K562 (cell line): Measurements from ENCODE around the gene MBOAT7. TPM values are rescaled to one million over a fixed set of nuclear protein-coding genes. Genes with fewer than 3 reads are reported as not detected.

Source experiments
- ATAC-seq: fragments of 200-7000 bp; cut with Tn5 transposase; 3 replicates; pipeline ENCODE4 v1.9.1; 2020; ENCODE audit warnings: moderate library complexity
- BruUV-seq: library from RNA; stranded (reverse); fragments of 400-500 nt; replicated peaks from 2 replicates; lab custom pipeline; 2021; lab: Mats Ljungman, UMichigan
- CTCF ChIA-PET: fragments of 300-600 bp; formaldehyde crosslinking; extraction: SDS; loops from one replicate; lab custom pipeline; 2021; ENCODE audit warnings: low intra/inter-chr PET ratio; lab: Yijun Ruan, JAX
- POLR2A ChIA-PET: fragments of 300-600, 350-650 bp; sonication (Branson Sonifier 250); formaldehyde crosslinking; extraction: SDS; loops from one replicate; lab custom pipeline; 2021; ENCODE audit warnings: antibody characterized with exemption, inconsistent platforms; lab: Yijun Ruan, JAX
- DNase-seq, 4 experiments: peaks; one replicate each; pipeline versions ENCODE4 v3.0.0 to v3.0.0-alpha.2; 2011 to 2018; ENCODE audit warnings: low spot score in 3 of 4, mixed read lengths in 3 of 4; ENCODE audit errors: extremely low read depth in 1 of 4
- FAIRE-seq: peaks from 2 replicates; lab custom pipeline; 2011; peaks lifted over from hg19 to GRCh38; lab: Jason Lieb, UNC
- H2AFZ ChIP-seq: 2 replicates; pipeline ENCODE4 v1.6.0; 2011; ENCODE audit warnings: low read depth, low read length, control low read depth, inconsistent platforms
- H3K27ac ChIP-seq: fragments of 200-600 bp; 3 replicates; pipeline ENCODE4 v1.8.0; 2011; ENCODE audit warnings: low read depth, mild to moderate bottlenecking, control low read depth, inconsistent platforms, low read length, moderate library complexity, mixed read lengths; ENCODE audit errors: extremely low read depth
- H3K27me3 ChIP-seq, 2 experiments: fragments of 300-600 bp in 1 of 2; 2 replicates in 1 of 2; 3 replicates in 1 of 2; pipeline versions ENCODE4 v1.6.0 to v1.8.0; 2011; ENCODE audit warnings: inconsistent platforms in 2 of 2, low read length in 2 of 2, mild to moderate bottlenecking in 1 of 2, mixed read lengths in 1 of 2, moderate library complexity in 1 of 2; ENCODE audit not compliant: control insufficient read depth in 2 of 2, insufficient read depth in 2 of 2
- H3K36me3 ChIP-seq: fragments of 300-600 bp; 3 replicates; pipeline ENCODE4 v1.8.0; 2011; ENCODE audit warnings: mild to moderate bottlenecking, low read length, inconsistent platforms; ENCODE audit not compliant: control insufficient read depth, insufficient read depth
- H3K4me1 ChIP-seq, 2 experiments: fragments of 200-600 bp in 1 of 2; replicated peaks in 1 of 2; 2 replicates in 1 of 2; 3 replicates in 1 of 2; pipeline versions ENCODE4 v1.5.1 to v1.8.0; 2011; ENCODE audit warnings: inconsistent platforms in 2 of 2, low read length in 2 of 2, mild to moderate bottlenecking in 1 of 2, mixed read lengths in 1 of 2, moderate library complexity in 1 of 2; ENCODE audit not compliant: control insufficient read depth in 2 of 2, insufficient read depth in 2 of 2
- H3K4me2 ChIP-seq: 2 replicates; pipeline ENCODE4 v1.6.1; 2011; ENCODE audit warnings: low read length, control low read depth, inconsistent platforms, mixed read lengths; ENCODE audit not compliant: insufficient read depth
- H3K4me3 ChIP-seq: fragments of 200-600 bp; sonication (generic), shearing (Covaris generic); 2 replicates; pipeline ENCODE4 v1.5.1; 2016; ENCODE audit warnings: control low read depth, inconsistent platforms
- H3K79me2 ChIP-seq: fragments of 200-600 bp; 3 replicates; pipeline ENCODE4 v1.8.0; 2011; ENCODE audit warnings: low read length, inconsistent platforms; ENCODE audit not compliant: control insufficient read depth, insufficient read depth
- H3K9ac ChIP-seq, 2 experiments: 2 replicates each; pipeline versions ENCODE4 v1.6.0 to v1.6.1; 2011; ENCODE audit warnings: low read depth in 2 of 2, low read length in 2 of 2, control low read depth in 1 of 2, inconsistent platforms in 1 of 2, mild to moderate bottlenecking in 1 of 2, mixed read lengths in 1 of 2; ENCODE audit not compliant: insufficient read depth in 1 of 2
- H3K9me1 ChIP-seq: one replicate; pipeline ENCODE4 v1.6.0; 2011; ENCODE audit warnings: inconsistent platforms, mild to moderate bottlenecking, low read length, moderate library complexity; ENCODE audit not compliant: control insufficient read depth, insufficient read depth
- H3K9me3 ChIP-seq: replicated peaks from 2 replicates; pipeline ENCODE4 v1.5.1; 2011; ENCODE audit warnings: low read depth, low read length, inconsistent platforms; ENCODE audit not compliant: control insufficient read depth, insufficient read depth
- H4K20me1 ChIP-seq: replicated peaks from 2 replicates; pipeline ENCODE4 v1.6.1; 2011; ENCODE audit warnings: low read length, inconsistent platforms, mixed read lengths; ENCODE audit not compliant: control insufficient read depth, insufficient read depth
- BRD9 ChIP-seq: fragments of 450-650 bp; IDR thresholded peaks from 2 replicates; pipeline ENCODE4 v1.6.1; 2018; ENCODE audit warnings: low read depth; ENCODE audit not compliant: partially characterized antibody
- HNRNPUL1 ChIP-seq: fragments of 200-400 bp; formaldehyde crosslinking; IDR thresholded peaks from 2 replicates; pipeline ENCODE4 v1.6.1; 2017; ENCODE audit warnings: low read length
- IRF2 ChIP-seq: sonication (generic); formaldehyde crosslinking; IDR thresholded peaks from 2 replicates; pipeline ENCODE4 v1.8.1; 2022; ENCODE audit warnings: mild to moderate bottlenecking, missing genetic modification reagents
- NFIC ChIP-seq: fragments of 450-650 bp; IDR thresholded peaks from 2 replicates; pipeline ENCODE4 v1.6.1; 2017; ENCODE audit warnings: mild to moderate bottlenecking, inconsistent platforms
- RCOR1 ChIP-seq, 2 experiments: IDR thresholded peaks; 2 replicates each; pipeline ENCODE4 v1.6.1; 2012; ENCODE audit warnings: low read depth in 2 of 2, low read length in 2 of 2, borderline replicate concordance in 1 of 2, improper control_type of control experiment in 1 of 2
- ZHX1 ChIP-seq: fragments of 150-350 bp; conservative IDR thresholded peaks from 2 replicates; pipeline ENCODE4 v1.6.1; 2014; ENCODE audit warnings: low read length
- ZNF146 ChIP-seq: IDR thresholded peaks from one replicate; pipeline ENCODE4 v1.6.1; 2018; ENCODE audit warnings: missing compliant biosample characterization; ENCODE audit not compliant: unreplicated experiment
- ZNF224 ChIP-seq: sonication (generic); formaldehyde crosslinking; IDR thresholded peaks from 2 replicates; pipeline ENCODE4 v1.8.0; 2022; ENCODE audit warnings: mild to moderate bottlenecking, missing genetic modification reagents
- ZNF717 ChIP-seq: fragments of 250-450 bp; sonication (Bioruptor Pico); IDR thresholded peaks from 2 replicates; pipeline ENCODE4 v1.5.0; 2021
- ZNF830 ChIP-seq: fragments of 250-450 bp; sonication (Bioruptor Pico); IDR thresholded peaks from 2 replicates; pipeline ENCODE4 v1.5.0; 2021; ENCODE audit warnings: mild to moderate bottlenecking
- WGBS: fragments of 100-300 bp; shearing (Covaris generic); methylation state at CpG from one replicate; pipeline ENCODE4 v1.1.6; 2016; ENCODE audit warnings: low coverage, mixed read lengths; ENCODE audit not compliant: insufficient coverage; ENCODE audit errors: missing lambda C conversion rate; 5-methylcytosine and 5-hydroxymethylcytosine counted together
- in situ Hi-C: fragments of 300-500 bp; cut with MboI; formaldehyde crosslinking; loops from 4 replicates; pipeline ENCODE4 v1.15.0; 2018; ENCODE audit warnings: inconsistent platforms, mixed read lengths
- intact Hi-C: fragments of 100-400 bp; cut with micrococcal nuclease; formaldehyde crosslinking; loops from 2 replicates; pipeline ENCODE4 v1.14.2; 2022
- polyA plus RNA-seq, 8 experiments: library from polyadenylated mRNA; depleted of rRNA in 4 of 8; stranded (reverse) in 5 of 8; unstranded in 3 of 8; fragments of >200 nt; fragmentation: Nextera tagmentation in 2 of 8; fragmentation: Illumina TruSeq in 1 of 8; extraction: Ambion mirVana in 2 of 8; extraction: Trizol in 1 of 8; gene quantifications; 2 replicates each; pipeline versions ENCODE4 v1.2.1 to v1.2.3, GENCODE V29; 2011 to 2014; ENCODE audit warnings: inconsistent platforms in 1 of 8, missing spikeins in 1 of 8
- total RNA-seq, 7 experiments: library from RNA; depleted of rRNA in 6 of 7; stranded (reverse); fragments of >200 nt in 6 of 7; fragmentation: Illumina TruSeq in 2 of 7; extraction: Trizol in 2 of 7; gene quantifications; 2 replicates each; pipeline versions ENCODE4 v1.2.1 to v1.2.3, GENCODE V29; 2011 to 2021; ENCODE audit warnings: low replicate concordance in 1 of 7
- TF ChIP-seq, protein P1 (sequence below): fragments of 250-450 bp; sonication (Bioruptor Pico); IDR thresholded peaks from 2 replicates; pipeline ENCODE4 v1.5.0; 2020; ENCODE audit warnings: mild to moderate bottlenecking, borderline replicate concordance
- TF ChIP-seq, protein P2 (sequence below): IDR thresholded peaks from 3 replicates; pipeline ENCODE4 v1.6.1; 2011; ENCODE audit warnings: borderline replicate concordance, mild to moderate bottlenecking, moderate library complexity; ENCODE audit not compliant: insufficient read length; ENCODE audit errors: extremely low read depth
- TF ChIP-seq, protein P3 (sequence below): IDR thresholded peaks from 2 replicates; pipeline ENCODE4 v1.6.1; 2014; ENCODE audit warnings: antibody characterized with exemption

Gene MBOAT7
- total and polyA plus RNA-seq, 9 of the 15 experiments (the other 6 are each of a cell fraction or from before 2014, with no cell fraction given) = 1.4 to 153 (median 56.1) TPM

- H3K4me2 ChIP-seq = no peak overlapping the region
- BruUV-seq = no TSS peak
- peaks cover 4% of the 10 kb centered on the region for H3K9me1 ChIP-seq
- intact Hi-C loops = no loop called here
- H3K4me3 ChIP-seq = no peak overlapping the region
- H3K27ac ChIP-seq = no peak overlapping the region
- ChIA-PET POLR2A (no interaction called here), CTCF (no interaction called here)
- no peak overlapping the region for H2AFZ ChIP-seq
- in situ Hi-C loops = no loop called here
- no peaks in the 10 kb centered on the region for H3K9me3 ChIP-seq
- ATAC-seq (no peak), FAIRE-seq (no peak), DNase-seq (no peak)
- H3K36me3 ChIP-seq = peaks cover 26% of the 10 kb centered on the region; the same call in 2 of the 3 replicates
- H3K79me2 ChIP-seq = peaks cover 15% of the 10 kb centered on the region
- 44% methylated on average over 2 of the region's 2 CpGs for WGBS
- H3K4me1 ChIP-seq = peaks cover 10 to 18% of the 10 kb centered on the region in 2 experiments; a peak in 4 of 5 replicates
- H4K20me1 ChIP-seq = no peaks in the 10 kb centered on the region; the same call in 1 of the 2 replicates
- H3K9ac ChIP-seq = no peak overlapping the region
- H3K27me3 ChIP-seq = no peaks in the 10 kb centered on the region
- TF ChIP-seq IRF2 (CRISPR knock-in tag) (no peak), ZNF146 (CRISPR knock-in tag) (no peak), HNRNPUL1 (no peak), RCOR1 (IDR thresholded peaks at IDR 0.05; ENCODE audit: borderline replicate concordance in 1 of 2, low read depth in 2 of 2, low read length in 2 of 2) (no peak), ZNF224 (CRISPR knock-in tag) (no peak), BRD9 (no peak), NFIC (no peak), ZNF717 (CRISPR knock-in tag) (no peak), ZHX1 (no peak), ZNF830 (no peak)
- TF ChIP-seq, protein P1, sequence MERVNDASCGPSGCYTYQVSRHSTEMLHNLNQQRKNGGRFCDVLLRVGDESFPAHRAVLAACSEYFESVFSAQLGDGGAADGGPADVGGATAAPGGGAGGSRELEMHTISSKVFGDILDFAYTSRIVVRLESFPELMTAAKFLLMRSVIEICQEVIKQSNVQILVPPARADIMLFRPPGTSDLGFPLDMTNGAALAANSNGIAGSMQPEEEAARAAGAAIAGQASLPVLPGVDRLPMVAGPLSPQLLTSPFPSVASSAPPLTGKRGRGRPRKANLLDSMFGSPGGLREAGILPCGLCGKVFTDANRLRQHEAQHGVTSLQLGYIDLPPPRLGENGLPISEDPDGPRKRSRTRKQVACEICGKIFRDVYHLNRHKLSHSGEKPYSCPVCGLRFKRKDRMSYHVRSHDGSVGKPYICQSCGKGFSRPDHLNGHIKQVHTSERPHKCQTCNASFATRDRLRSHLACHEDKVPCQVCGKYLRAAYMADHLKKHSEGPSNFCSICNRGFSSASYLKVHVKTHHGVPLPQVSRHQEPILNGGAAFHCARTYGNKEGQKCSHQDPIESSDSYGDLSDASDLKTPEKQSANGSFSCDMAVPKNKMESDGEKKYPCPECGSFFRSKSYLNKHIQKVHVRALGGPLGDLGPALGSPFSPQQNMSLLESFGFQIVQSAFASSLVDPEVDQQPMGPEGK (CRISPR knock-in tag) = no peak
- TF ChIP-seq, protein P2, sequence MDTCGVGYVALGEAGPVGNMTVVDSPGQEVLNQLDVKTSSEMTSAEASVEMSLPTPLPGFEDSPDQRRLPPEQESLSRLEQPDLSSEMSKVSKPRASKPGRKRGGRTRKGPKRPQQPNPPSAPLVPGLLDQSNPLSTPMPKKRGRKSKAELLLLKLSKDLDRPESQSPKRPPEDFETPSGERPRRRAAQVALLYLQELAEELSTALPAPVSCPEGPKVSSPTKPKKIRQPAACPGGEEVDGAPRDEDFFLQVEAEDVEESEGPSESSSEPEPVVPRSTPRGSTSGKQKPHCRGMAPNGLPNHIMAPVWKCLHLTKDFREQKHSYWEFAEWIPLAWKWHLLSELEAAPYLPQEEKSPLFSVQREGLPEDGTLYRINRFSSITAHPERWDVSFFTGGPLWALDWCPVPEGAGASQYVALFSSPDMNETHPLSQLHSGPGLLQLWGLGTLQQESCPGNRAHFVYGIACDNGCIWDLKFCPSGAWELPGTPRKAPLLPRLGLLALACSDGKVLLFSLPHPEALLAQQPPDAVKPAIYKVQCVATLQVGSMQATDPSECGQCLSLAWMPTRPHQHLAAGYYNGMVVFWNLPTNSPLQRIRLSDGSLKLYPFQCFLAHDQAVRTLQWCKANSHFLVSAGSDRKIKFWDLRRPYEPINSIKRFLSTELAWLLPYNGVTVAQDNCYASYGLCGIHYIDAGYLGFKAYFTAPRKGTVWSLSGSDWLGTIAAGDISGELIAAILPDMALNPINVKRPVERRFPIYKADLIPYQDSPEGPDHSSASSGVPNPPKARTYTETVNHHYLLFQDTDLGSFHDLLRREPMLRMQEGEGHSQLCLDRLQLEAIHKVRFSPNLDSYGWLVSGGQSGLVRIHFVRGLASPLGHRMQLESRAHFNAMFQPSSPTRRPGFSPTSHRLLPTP = no peak
- TF ChIP-seq, protein P3, sequence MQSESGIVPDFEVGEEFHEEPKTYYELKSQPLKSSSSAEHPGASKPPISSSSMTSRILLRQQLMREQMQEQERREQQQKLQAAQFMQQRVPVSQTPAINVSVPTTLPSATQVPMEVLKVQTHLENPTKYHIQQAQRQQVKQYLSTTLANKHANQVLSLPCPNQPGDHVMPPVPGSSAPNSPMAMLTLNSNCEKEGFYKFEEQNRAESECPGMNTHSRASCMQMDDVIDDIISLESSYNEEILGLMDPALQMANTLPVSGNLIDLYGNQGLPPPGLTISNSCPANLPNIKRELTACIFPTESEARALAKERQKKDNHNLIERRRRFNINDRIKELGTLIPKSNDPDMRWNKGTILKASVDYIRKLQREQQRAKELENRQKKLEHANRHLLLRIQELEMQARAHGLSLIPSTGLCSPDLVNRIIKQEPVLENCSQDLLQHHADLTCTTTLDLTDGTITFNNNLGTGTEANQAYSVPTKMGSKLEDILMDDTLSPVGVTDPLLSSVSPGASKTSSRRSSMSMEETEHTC = no peak
These were observed 55.3 kb downstream of the MBOAT7 start for GRCh38 chr19:54133957-54134590.
